Pancreas (tissue), 10 donors: ENCODE data around the gene PDE4B. TPM values are rescaled to one million over a fixed set of nuclear protein-coding genes. Genes with fewer than 3 reads are reported as not detected.

ENCODE experiments used
- ATAC-seq, 4 donors: fragments of 200-7000 bp; cut with Tn5 transposase; one replicate each; pipeline versions ENCODE4 v1.8.0 to v1.9.1; 2020; ENCODE audit warnings: mild to moderate bottlenecking in 4 of 4, moderate library complexity in 4 of 4
- DNase-seq, 6 donors: peaks; one replicate each; pipeline ENCODE4 v3.0.0-alpha.2; 2020
- FAIRE-seq: peaks from 2 replicates; lab custom pipeline; 2012; peaks lifted over from hg19 to GRCh38; lab: Jason Lieb, UNC
- H3K27ac ChIP-seq, 4 donors: fragments of 200-600 bp; sonication (generic); 1 replicate in 3 of 4; 2 replicates in 1 of 4; pipeline versions ENCODE4 v1.5.0 to v1.8.0; 2020
- H3K27me3 ChIP-seq, 4 donors: fragments of 200-600 bp; one replicate each; pipeline ENCODE4 v1.8.0; 2021
- H3K36me3 ChIP-seq, 3 donors: fragments of 200-600 bp; sonication (generic) in 1 of 3; one replicate each; pipeline versions ENCODE4 v1.5.0 to v1.8.0; 2020 to 2021
- H3K4me1 ChIP-seq, 3 donors: fragments of 200-600 bp; one replicate each; pipeline ENCODE4 v1.8.0; 2021
- H3K4me3 ChIP-seq, 4 donors: fragments of 200-600 bp; sonication (generic) in 2 of 4; one replicate each; pipeline versions ENCODE4 v1.5.0 to v1.8.0; 2020 to 2021
- H3K9me3 ChIP-seq, 4 donors: fragments of 200-600 bp; one replicate each; pipeline ENCODE4 v1.8.0; 2021
- CTCF ChIP-seq, 4 donors: fragments of 200-600 bp; sonication (generic) in 3 of 4; IDR thresholded peaks; one replicate each; pipeline versions ENCODE4 v1.5.0 to v1.8.0; 2021; ENCODE audit warnings: antibody characterized with exemption in 4 of 4
- WGBS, 2 donors: extraction: QIAGEN DNeasy Blood & Tissue Kit; methylation state at CpG; one replicate each; pipeline ENCODE4 v1.1.7; 2013; 5-methylcytosine and 5-hydroxymethylcytosine counted together
- intact Hi-C, 3 donors: fragments of 100-400 bp; cut with DNase I; formaldehyde crosslinking; loops; one replicate each; pipeline versions ENCODE4 v1.11.1 to v1.14.2; 2022
- polyA plus RNA-seq, 2 donors: library from polyadenylated mRNA; stranded (reverse); fragments of 200-250 nt; gene quantifications; one replicate each; pipeline ENCODE4 v1.2.3, GENCODE V29; 2013
- total RNA-seq, 6 donors: library from RNA; stranded (reverse); fragmentation: NEBNext Ultra II Directional in 4 of 6; extraction: Animal tissue kit (Norgen Biotek cat#: 25700) in 4 of 6; gene quantifications; one replicate each; pipeline versions ENCODE4 v1.2.1 to v1.2.4, GENCODE V29; 2021 to 2023
- donor health status: healthy with polysubstance abuse.
- donor health status: DM: no; HTN: no; CAD: no; lungs with moderate emphysema.
- donor health status: DM: no; HTN: no; CAD: no.
- donor health status: control.
- donor health status: control.
- donor health status: Bipolar disorder and iron deficiency.
- donor health status: DM: yes; HTN: yes; CAD: no.
- donor health status: DM: no; HTN: no; CAD: no.
- donor health status: DM: no; HTN: no; CAD: no.
- donor health status: DM: yes; HTN: yes; CAD: no.

PDE4B gene
- total and polyA plus RNA-seq, 8 donors = 0.23 to 3.7 (median 0.92) TPM

GRCh38 chr1:66341446-66342089 lies 548.9 kb downstream of the PDE4B start:
- no peak for ATAC-seq
- peak; percentile 53 for FAIRE-seq
- Histone ChIP-seq H3K4me1 (no peaks in the 10 kb centered on the region), H3K36me3 (no peaks in the 10 kb centered on the region), H3K4me3 (no peak overlapping the region), H3K9me3 (no peaks in the 10 kb centered on the region), H3K27me3 (peaks cover 0 to 4% (median 0%) of the 10 kb centered on the region in 4 donors), H3K27ac (no peak overlapping the region)
- TF ChIP-seq CTCF (IDR thresholded peaks at IDR 0.05) = no peak
- 78 to 95% methylated on average over 1 of the region's 1 CpG for WGBS, 2 donors
- no peak for DNase-seq
- intact Hi-C loops = no loop called here

GRCh38 chr1:66342707-66343106 lies 550.0 kb downstream of the PDE4B start:
- H3K27me3 ChIP-seq = peaks cover 0 to 4% (median 0%) of the 10 kb centered on the region in 4 donors
- TF ChIP-seq CTCF (IDR thresholded peaks at IDR 0.05) = no peak
- H3K4me1 ChIP-seq = no peaks in the 10 kb centered on the region
- no peak for ATAC-seq
- no peak for DNase-seq
- no peaks in the 10 kb centered on the region for H3K36me3 ChIP-seq
- WGBS, 2 donors = 73 to 89% methylated on average over 7 of the region's 7 CpGs
- no peak overlapping the region for H3K27ac ChIP-seq
- FAIRE-seq = no peak
- H3K4me3 ChIP-seq = no peak overlapping the region
- intact Hi-C loops = no loop called here
- H3K9me3 ChIP-seq = no peaks in the 10 kb centered on the region

- H3K27me3 ChIP-seq = peaks cover 0 to 4% (median 0%) of the 10 kb centered on the region in 4 donors
- FAIRE-seq = no peak
- DNase-seq = no peak
- no peaks in the 10 kb centered on the region for H3K9me3 ChIP-seq
- WGBS, 2 donors = 73 to 81% methylated on average over 1 of the region's 1 CpG
- intact Hi-C loops = no loop called here
- ATAC-seq = no peak
- no peak for TF ChIP-seq CTCF (IDR thresholded peaks at IDR 0.05)
- H3K36me3 ChIP-seq = no peaks in the 10 kb centered on the region
- H3K27ac ChIP-seq = no peak overlapping the region
- H3K4me1 ChIP-seq = no peaks in the 10 kb centered on the region
- no peak overlapping the region for H3K4me3 ChIP-seq
Observed at GRCh38 chr1:66343569-66344325, 551.1 kb downstream of the PDE4B start.

GRCh38 chr1:66346057-66346795 lies 553.5 kb downstream of the PDE4B start:
- H3K27ac ChIP-seq = no peak overlapping the region
- WGBS, 2 donors = 89 to 90% methylated on average over 2 of the region's 2 CpGs
- ATAC-seq (no peak), DNase-seq (no peak), FAIRE-seq (no peak)
- TF ChIP-seq CTCF (IDR thresholded peaks at IDR 0.05) = no peak
- no peaks in the 10 kb centered on the region for H3K9me3 ChIP-seq
- no peak overlapping the region for H3K4me3 ChIP-seq
- intact Hi-C loops = no loop called here
- no peaks in the 10 kb centered on the region for H3K36me3 ChIP-seq
- H3K4me1 ChIP-seq = no peaks in the 10 kb centered on the region
- H3K27me3 ChIP-seq = peaks cover 0 to 4% (median 0%) of the 10 kb centered on the region in 4 donors
